Stimulated activated naive CD8-positive, alpha-beta T cell treated with anti-CD3 and anti-CD28 coated beads, Interleukin-15, amount 100 ng/mL, for 72 hours (primary cell): ENCODE data around the gene ARMH3.

Source experiments
- ATAC-seq: fragments of 150-1000 bp; cut with Tn5 transposase; 2 replicates; pipeline ENCODE4 v1.10.0; 2021; ENCODE audit warnings: mild to moderate bottlenecking, moderate library complexity
- DNase-seq, 2 donors: peaks; one replicate each; pipeline ENCODE4 v3.0.0; 2021 to 2022
- H3K27ac Mint-ChIP-seq, 2 donors: one replicate each; pipeline ENCODE4 v1.8.0; 2022; ENCODE audit warnings: mild to moderate bottlenecking in 2 of 2, mixed read lengths in 2 of 2, moderate library complexity in 2 of 2
- H3K27me3 Mint-ChIP-seq: one replicate; pipeline ENCODE4 v1.8.0; 2022; ENCODE audit warnings: mixed read lengths
- H3K4me1 Mint-ChIP-seq: one replicate; pipeline ENCODE4 v1.8.0; 2022; ENCODE audit warnings: mild to moderate bottlenecking, mixed read lengths
- H3K4me3 Mint-ChIP-seq, 2 donors: one replicate each; pipeline ENCODE4 v1.8.0; 2022; ENCODE audit warnings: mild to moderate bottlenecking in 2 of 2, mixed read lengths in 2 of 2, moderate library complexity in 1 of 2
- H3K9me3 Mint-ChIP-seq, 2 donors: one replicate each; pipeline ENCODE4 v1.8.0; 2022; ENCODE audit warnings: mixed read lengths in 2 of 2

Gene ARMH3

GRCh38 chr10:101850749-101851148 is 205.2 kb downstream of the ARMH3 start:
- Mint-ChIP-seq H3K27ac (no peak overlapping the region), H3K9me3 (no peaks in the 10 kb centered on the region), H3K4me1 (no peaks in the 10 kb centered on the region), H3K4me3 (no peak overlapping the region), H3K27me3 (no peaks in the 10 kb centered on the region)
- ATAC-seq: no peak
- no peak for DNase-seq

- no peak for ATAC-seq
- H3K27ac Mint-ChIP-seq: no peak overlapping the region
- no peak overlapping the region for H3K4me3 Mint-ChIP-seq
- H3K9me3 Mint-ChIP-seq: no peaks in the 10 kb centered on the region
- DNase-seq: no peak
- H3K4me1 Mint-ChIP-seq: peaks cover 12% of the 10 kb centered on the region
- H3K27me3 Mint-ChIP-seq: peaks cover 14% of the 10 kb centered on the region
Measured at GRCh38 chr10:101848894-101849351, 207.1 kb downstream of the ARMH3 start.

- ATAC-seq (no peak), DNase-seq (no peak)
- H3K4me1 Mint-ChIP-seq: peaks cover 17% of the 10 kb centered on the region
- H3K4me3 Mint-ChIP-seq: no peak overlapping the region
- H3K27me3 Mint-ChIP-seq: peaks cover 15% of the 10 kb centered on the region
- no peaks in the 10 kb centered on the region for H3K9me3 Mint-ChIP-seq
- H3K27ac Mint-ChIP-seq: peak overlapping the region in 1 of 2 donors; percentile 60
Measured at GRCh38 chr10:101848408-101848807, 207.6 kb downstream of the ARMH3 start.

GRCh38 chr10:101845893-101846292 is 210.1 kb downstream of the ARMH3 start:
- Mint-ChIP-seq H3K9me3 (no peaks in the 10 kb centered on the region), H3K27me3 (peaks cover 38% of the 10 kb centered on the region), H3K4me1 (peaks cover 42% of the 10 kb centered on the region), H3K27ac (no peak overlapping the region), H3K4me3 (no peak overlapping the region)
- no peak for ATAC-seq
- DNase-seq: no peak

- Mint-ChIP-seq H3K4me3 (peak within 1 kb of the TSS; percentile 69 to 80), H3K4me1 (peaks cover 60% of the 10 kb centered on the region), H3K27ac (peak within 1 kb of the TSS; percentile 35 to 62), H3K27me3 (peaks cover 45% of the 10 kb centered on the region), H3K9me3 (no peaks in the 10 kb centered on the region)
- ATAC-seq: peak; percentile 33
- peak; percentile 36 to 38 for DNase-seq
Measured at GRCh38 chr10:101843032-101844021, 212.6 kb downstream of the ARMH3 start, which contains the start of gene KCNIP2. Gene KCNIP2, minus strand, starts transcription at chr10:101843800. Its CDS starts 232 bp downstream, at chr10:101843568.

- Mint-ChIP-seq H3K27me3 (peaks cover 45% of the 10 kb centered on the region), H3K9me3 (no peaks in the 10 kb centered on the region), H3K4me3 (peak overlapping the region in 1 of 2 donors; percentile 24), H3K4me1 (peaks cover 60% of the 10 kb centered on the region), H3K27ac (no peak overlapping the region)
- DNase-seq (no peak), ATAC-seq (no peak)
Measured at GRCh38 chr10:101841826-101842225, 214.1 kb downstream of the ARMH3 start.

GRCh38 chr10:101840741-101841453 is 215.1 kb downstream of the ARMH3 start:
- peaks cover 45% of the 10 kb centered on the region for H3K27me3 Mint-ChIP-seq
- peak overlapping the region; percentile 50 to 66 for H3K27ac Mint-ChIP-seq
- H3K4me3 Mint-ChIP-seq: peak overlapping the region; percentile 86 to 90
- peaks cover 63% of the 10 kb centered on the region for H3K4me1 Mint-ChIP-seq
- no peaks in the 10 kb centered on the region for H3K9me3 Mint-ChIP-seq
- peak; percentile 82 for ATAC-seq
- peak; percentile 83 to 84 for DNase-seq

GRCh38 chr10:101840102-101840684 is 215.8 kb downstream of the ARMH3 start:
- Mint-ChIP-seq H3K27ac (peak overlapping the region; percentile 66 to 89), H3K9me3 (no peaks in the 10 kb centered on the region), H3K27me3 (peaks cover 44% of the 10 kb centered on the region), H3K4me3 (peak overlapping the region; percentile 86 to 90), H3K4me1 (peaks cover 70% of the 10 kb centered on the region)
- ATAC-seq (peak; percentile 10), DNase-seq (no peak)

- Mint-ChIP-seq H3K4me1 (peaks cover 70% of the 10 kb centered on the region), H3K4me3 (peak overlapping the region; percentile 59 to 90), H3K9me3 (no peaks in the 10 kb centered on the region), H3K27ac (peak overlapping the region in 1 of 2 donors; percentile 54), H3K27me3 (peaks cover 37% of the 10 kb centered on the region)
- ATAC-seq (peak; percentile 31), DNase-seq (peak; percentile 58 to 59)
Measured at GRCh38 chr10:101839416-101840063, 216.4 kb downstream of the ARMH3 start.

- no peak for ATAC-seq
- Mint-ChIP-seq H3K27me3 (peaks cover 32% of the 10 kb centered on the region), H3K4me3 (peak overlapping the region; percentile 59 to 90), H3K4me1 (peaks cover 70% of the 10 kb centered on the region), H3K27ac (no peak overlapping the region), H3K9me3 (no peaks in the 10 kb centered on the region)
- DNase-seq: no peak
Measured at GRCh38 chr10:101839002-101839401, 217.0 kb downstream of the ARMH3 start.

- DNase-seq: no peak
- Mint-ChIP-seq H3K9me3 (no peaks in the 10 kb centered on the region), H3K27me3 (peaks cover 30% of the 10 kb centered on the region), H3K4me3 (no peak overlapping the region), H3K4me1 (peaks cover 70% of the 10 kb centered on the region), H3K27ac (no peak overlapping the region)
- ATAC-seq: no peak
Measured at GRCh38 chr10:101838416-101838970, 217.5 kb downstream of the ARMH3 start.

- H3K9me3 Mint-ChIP-seq: no peaks in the 10 kb centered on the region
- no peak for ATAC-seq
- H3K4me1 Mint-ChIP-seq: peaks cover 70% of the 10 kb centered on the region
- H3K27ac Mint-ChIP-seq: no peak overlapping the region
- H3K27me3 Mint-ChIP-seq: peaks cover 25% of the 10 kb centered on the region
- no peak for DNase-seq
- H3K4me3 Mint-ChIP-seq: no peak overlapping the region
Measured at GRCh38 chr10:101837748-101838147, 218.2 kb downstream of the ARMH3 start.

- H3K27ac Mint-ChIP-seq: no peak overlapping the region
- H3K4me1 Mint-ChIP-seq: peaks cover 65% of the 10 kb centered on the region
- H3K9me3 Mint-ChIP-seq: no peaks in the 10 kb centered on the region
- peaks cover 1% of the 10 kb centered on the region for H3K27me3 Mint-ChIP-seq
- H3K4me3 Mint-ChIP-seq: no peak overlapping the region
- ATAC-seq (no peak), DNase-seq (no peak)
Measured at GRCh38 chr10:101835362-101835761, 220.6 kb downstream of the ARMH3 start.

GRCh38 chr10:101834341-101834740 is 221.6 kb downstream of the ARMH3 start:
- ATAC-seq: no peak
- H3K27me3 Mint-ChIP-seq: no peaks in the 10 kb centered on the region
- H3K4me1 Mint-ChIP-seq: peaks cover 63% of the 10 kb centered on the region
- H3K9me3 Mint-ChIP-seq: no peaks in the 10 kb centered on the region
- H3K27ac Mint-ChIP-seq: no peak overlapping the region
- DNase-seq: no peak
- H3K4me3 Mint-ChIP-seq: peak overlapping the region in 1 of 2 donors; percentile 34

GRCh38 chr10:101833466-101833865 is 222.5 kb downstream of the ARMH3 start:
- H3K27ac Mint-ChIP-seq: no peak overlapping the region
- ATAC-seq: no peak
- no peak for DNase-seq
- H3K9me3 Mint-ChIP-seq: no peaks in the 10 kb centered on the region
- no peak overlapping the region for H3K4me3 Mint-ChIP-seq
- H3K27me3 Mint-ChIP-seq: no peaks in the 10 kb centered on the region
- H3K4me1 Mint-ChIP-seq: peaks cover 60% of the 10 kb centered on the region
